GM18861 (cell line): ENCODE results near the gene EFNA2.

Experiments used
- ATAC-seq: cut with Tn5 transposase; IDR thresholded peaks from one replicate; pipeline ENCODE4 v1.9.1; 2021; ENCODE audit not compliant: unreplicated experiment

EFNA2 gene

DNA sequence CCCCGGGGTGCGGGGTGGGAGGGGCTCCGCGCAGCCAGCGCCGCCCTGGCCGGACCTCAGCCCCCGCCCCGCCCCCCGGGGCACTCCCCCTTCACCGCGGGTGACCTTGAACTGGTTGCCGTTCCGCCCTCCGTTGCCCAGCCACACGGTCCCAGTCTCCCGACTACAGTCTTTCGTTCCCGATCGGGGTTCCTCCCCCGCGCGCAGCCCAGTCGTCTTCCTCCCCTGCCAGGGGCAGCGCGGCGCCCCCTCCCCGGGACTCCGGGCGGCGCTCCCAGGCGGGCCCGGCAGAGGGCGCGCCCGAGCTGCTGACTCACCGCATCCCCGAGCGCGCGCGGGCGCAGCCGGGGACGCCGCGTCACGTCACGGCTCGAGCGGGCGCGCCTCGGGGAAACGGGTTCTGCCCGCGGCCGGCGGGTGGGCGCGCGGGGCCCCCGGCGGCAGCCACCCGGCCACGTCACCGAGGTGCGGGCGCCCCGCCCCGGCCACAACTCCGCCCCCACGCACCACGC lies 36.8 kb upstream of the EFNA2 start:
- ATAC-seq, result peak; percentile 16

- peak; percentile 38 for ATAC-seq
Measured at GRCh38 chr19:1249298-1249989, 36.2 kb upstream of the EFNA2 start.

DNA sequence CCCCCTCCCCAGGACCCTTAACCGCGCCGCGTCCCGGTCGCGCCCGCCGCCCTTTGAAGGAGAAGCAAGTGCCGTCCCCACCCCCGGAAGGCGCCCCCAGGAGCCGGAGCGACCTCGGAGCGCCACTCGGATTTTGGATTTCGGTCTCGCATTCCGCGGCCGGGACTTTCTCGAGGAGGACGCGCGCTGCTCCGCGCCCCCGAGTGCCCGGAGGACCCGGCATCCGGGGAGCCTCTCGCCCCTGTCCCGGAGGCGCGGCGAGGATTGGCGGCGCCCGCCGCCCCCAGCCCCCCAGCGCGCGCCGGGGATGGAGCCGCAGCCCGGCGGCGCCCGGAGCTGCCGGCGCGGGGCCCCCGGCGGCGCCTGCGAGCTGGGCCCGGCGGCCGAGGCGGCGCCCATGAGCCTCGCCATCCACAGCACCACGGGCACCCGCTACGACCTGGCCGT lies 35.7 kb upstream of the EFNA2 start:
- ATAC-seq, result no peak

- no peak for ATAC-seq
Measured at GRCh38 chr19:1250437-1251260, 35.0 kb upstream of the EFNA2 start.

DNA sequence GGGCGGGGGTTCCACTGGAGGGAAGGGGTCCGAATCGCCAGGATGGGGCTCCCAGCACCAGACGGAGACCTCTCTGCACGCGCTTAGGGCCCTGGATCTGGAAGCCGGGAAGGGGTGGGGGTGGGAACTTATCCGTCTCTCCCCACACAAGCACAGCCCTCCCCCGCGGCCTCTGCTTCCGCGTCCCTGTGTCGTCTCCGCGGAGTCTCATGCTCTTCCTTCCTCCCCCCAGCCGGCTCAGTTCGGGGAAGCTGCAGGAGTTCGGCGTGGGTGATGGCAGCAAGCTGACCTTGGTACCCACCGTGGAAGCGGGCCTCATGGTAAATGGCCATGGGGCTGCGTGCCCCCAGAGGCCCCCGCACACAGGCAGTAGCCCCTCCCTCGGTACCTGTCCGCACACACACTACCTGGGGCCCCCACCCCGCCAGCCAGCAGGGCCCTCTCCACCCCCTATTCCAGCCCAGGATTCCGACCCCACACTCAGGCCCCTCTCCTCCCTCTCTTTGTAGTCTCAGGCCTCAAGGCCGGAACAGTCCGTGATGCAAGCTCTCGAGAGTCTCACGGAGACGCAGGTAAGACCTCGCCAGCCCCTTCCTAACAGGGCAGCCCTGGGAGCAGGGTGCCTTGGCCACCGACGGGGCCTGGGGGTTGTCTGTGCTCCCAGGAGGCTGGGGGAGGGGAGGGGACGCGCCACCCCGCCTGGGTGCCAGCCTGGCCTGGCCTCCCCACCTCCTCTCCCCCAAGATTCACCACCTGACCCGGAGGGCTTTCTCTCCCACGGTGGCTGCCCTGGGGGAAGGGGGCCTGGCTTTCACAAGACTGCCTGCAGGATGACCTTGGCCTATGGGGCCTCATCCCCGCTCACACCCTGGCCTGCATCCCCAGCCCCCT lies 34.1 kb upstream of the EFNA2 start:
- no peak for ATAC-seq

DNA sequence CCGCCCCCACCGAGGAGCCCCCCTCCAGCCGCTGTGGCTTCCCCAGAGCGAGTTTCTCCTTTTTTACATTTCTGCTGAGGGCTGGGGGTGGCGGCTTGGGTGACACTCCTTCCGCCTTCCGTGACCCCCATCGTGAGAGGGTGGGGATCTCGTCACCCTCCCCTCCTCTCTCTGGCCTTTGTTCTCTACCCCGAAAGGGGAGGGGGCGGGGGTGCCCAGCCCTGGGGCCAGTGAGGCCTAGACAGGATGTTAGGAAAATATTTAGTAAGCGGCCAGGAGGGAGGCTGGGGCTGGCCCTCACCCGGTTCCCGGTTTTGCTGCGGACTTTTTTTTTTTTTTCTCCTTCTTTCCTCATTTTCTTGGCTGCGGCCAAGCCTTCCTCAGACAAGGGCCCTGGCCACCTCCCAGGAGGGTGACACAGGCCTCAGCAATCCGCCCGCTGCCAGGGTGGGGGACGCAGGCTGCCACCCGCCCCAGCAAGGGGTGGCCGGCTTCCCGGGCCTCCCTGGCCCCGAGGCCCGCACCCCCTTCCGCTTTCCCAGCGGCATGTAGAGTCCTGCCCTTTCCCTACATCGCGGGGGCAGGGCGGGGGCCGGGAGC lies 33.4 kb upstream of the EFNA2 start:
- ATAC-seq, result no peak

DNA sequence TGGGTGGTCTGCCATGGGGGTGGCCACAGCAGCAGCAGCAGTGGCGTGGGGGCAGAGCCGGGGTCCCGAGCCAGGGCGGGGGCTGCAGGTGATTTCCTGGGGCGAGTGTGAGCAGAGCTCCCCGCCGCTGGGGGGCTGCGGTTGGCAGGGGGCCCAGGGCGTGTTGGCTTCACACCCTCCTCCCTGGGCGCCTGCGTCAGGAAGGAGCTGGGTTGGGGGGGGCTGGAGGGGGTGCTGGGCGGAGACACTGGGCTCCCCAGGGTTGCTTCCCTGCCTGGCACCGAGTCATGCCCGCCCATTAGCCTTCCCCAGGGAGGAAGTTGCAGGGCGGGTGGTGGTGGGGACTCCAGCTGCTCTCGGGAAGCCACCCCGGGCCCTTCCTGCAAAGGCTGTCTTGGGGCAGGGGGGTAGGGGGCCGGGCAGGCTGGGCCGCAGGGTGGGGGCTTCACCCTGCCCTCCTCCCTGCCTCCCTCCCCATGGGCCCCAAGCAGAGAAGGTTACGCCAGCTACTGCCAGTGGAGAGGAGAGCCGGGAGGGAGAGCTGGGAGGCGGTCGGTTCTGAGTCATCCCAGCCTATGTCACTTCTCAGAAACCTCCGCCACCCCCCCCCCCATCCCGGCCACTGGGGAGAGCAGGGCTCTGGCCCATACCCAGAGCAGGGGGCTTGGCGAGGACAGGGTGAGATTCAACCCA lies 32.7 kb upstream of the EFNA2 start:
- ATAC-seq, result no peak

DNA sequence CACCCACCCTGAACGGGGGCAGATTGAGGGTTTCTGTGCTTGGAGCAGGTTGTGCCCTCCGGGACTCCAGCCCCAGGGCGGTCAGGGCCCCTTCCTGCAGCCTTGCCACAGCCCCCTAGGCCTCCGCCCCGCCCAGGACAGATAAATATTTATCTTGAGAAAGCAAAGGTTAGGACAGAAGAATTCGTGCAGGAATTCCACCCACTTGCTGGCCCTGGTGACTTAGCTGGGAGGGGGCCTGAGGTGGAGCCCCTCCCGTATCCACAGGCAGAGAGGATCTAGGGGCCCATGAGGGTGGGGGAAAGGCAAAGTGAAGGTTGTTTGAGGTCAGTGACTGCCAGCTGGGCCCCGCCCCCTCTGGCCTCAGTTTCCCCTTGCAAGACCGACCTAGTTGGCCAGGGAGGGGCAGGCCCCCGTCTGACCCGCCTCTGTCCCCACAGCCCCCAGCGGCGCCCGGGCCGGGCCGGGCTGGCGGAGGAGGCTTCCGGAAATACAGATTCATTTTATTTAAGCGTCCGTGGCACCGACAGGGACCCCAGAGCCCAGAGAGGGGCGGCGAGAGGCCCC lies 32.1 kb upstream of the EFNA2 start:
- ATAC-seq, result no peak

- no peak for ATAC-seq
Measured at GRCh38 chr19:1254081-1254527, 31.6 kb upstream of the EFNA2 start.

GRCh38 chr19:1254530-1255185 lies 31.0 kb upstream of the EFNA2 start:
- no peak for ATAC-seq

- no peak for ATAC-seq
Measured at GRCh38 chr19:1255186-1256161, 30.2 kb upstream of the EFNA2 start.

- ATAC-seq, result no peak
Measured at GRCh38 chr19:1256646-1257474, 28.8 kb upstream of the EFNA2 start.

- no peak for ATAC-seq
Measured at GRCh38 chr19:1257475-1258162, 28.1 kb upstream of the EFNA2 start.

DNA sequence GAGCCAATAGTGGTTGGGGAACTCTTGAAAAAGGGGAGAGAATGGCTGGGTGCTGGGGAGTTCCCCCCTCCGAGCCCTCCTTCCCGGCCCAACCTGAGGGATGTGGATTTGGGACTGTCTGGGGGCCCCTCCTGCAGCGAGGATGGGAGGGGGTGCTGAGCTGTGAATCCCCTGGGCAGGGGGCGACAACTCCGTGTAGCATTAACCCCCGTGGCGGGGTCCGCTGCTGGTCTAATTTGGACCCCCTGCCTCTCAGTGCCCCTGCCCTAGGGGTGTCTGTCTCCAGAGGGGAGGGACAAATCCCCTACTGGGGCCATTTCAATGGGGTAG lies 27.5 kb upstream of the EFNA2 start:
- ATAC-seq, result no peak

GRCh38 chr19:1258707-1259205 lies 26.9 kb upstream of the EFNA2 start:
- no peak for ATAC-seq

DNA sequence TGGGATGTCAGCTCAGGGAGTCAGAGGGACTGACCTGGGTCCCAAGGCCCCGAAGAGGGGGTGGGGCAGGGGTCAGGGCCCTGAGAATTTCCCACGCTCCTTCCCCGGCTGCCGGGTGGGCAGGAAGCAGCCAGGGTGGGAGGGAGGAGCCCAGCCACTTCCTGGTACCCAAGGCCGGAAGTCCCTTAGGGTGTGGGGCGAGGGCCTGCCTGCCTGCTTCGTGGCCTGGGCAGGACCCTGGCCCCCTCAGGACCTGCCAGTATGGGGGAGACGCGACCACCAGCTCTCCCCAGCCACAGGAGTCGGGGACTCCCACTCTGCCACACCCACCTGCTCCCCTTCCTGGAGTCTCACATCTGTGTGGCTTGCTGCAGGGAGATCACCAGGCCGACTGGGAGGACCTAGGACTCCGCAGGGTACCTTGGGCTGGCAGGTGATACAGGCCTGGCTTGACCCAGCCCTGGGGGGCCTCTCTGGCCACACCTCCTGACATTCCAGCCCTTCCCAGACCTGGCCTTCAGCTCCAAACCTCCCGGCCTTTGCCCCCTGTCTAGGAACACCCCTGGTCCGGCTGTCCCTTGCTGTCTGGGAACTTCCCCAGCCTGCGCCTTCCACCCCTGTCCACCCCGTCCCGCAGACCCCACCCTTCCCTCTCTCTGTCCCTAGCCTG lies 26.3 kb upstream of the EFNA2 start:
- peak; percentile 23 for ATAC-seq
